Measurements from ENCODE around the gene ALDH2. TPM values are rescaled to one million over a fixed set of nuclear protein-coding genes. Genes with fewer than 3 reads are reported as not detected.

The ALDH2 gene
- total and polyA plus RNA-seq, 2 of the 8 experiments (the other 6 are each of a cell fraction or from before 2014, with no cell fraction given): 25.4 to 43.8 TPM

- no peak overlapping the region for H2AK5ac ChIP-seq (ENCODE audit: low read depth, low read length)
- no peak overlapping the region for H2BK12ac ChIP-seq (ENCODE audit: low read depth, low read length)
- H3K4me3 ChIP-seq (ENCODE audit: extremely low read depth in 1 of 4, insufficient read depth in 2 of 4, low read depth in 3 of 4, low read length in 4 of 4): no peak overlapping the region
- no peak overlapping the region for H2BK20ac ChIP-seq (ENCODE audit: low read length)
- ChIA-PET CTCF (ENCODE audit: partially characterized antibody) (interaction anchor here (0.6 to 11.1 kb wide), 6 partner anchors 14 to 47 kb away, joined by 3 to 90 read pairs (median 3); no protein-coding TSS in a partner anchor), POLR2A (ENCODE audit: partially characterized antibody) (interaction anchor here (0.6 to 2.4 kb wide), 5 partner anchors 11 to 190 kb away, joined by 3 to 5 read pairs (median 4); partner anchors contain the start of gene ALDH2)
- no peak overlapping the region for H4K5ac ChIP-seq (ENCODE audit: insufficient read length, low read depth, low read length)
- no peak overlapping the region for H2AFZ ChIP-seq (ENCODE audit: low read length)
- no peak overlapping the region for H3K23ac ChIP-seq (ENCODE audit: insufficient read length)
- WGBS, 2 experiments (ENCODE audit: extremely low coverage in 1 of 2, insufficient coverage in 1 of 2, insufficient read length in 1 of 2, insufficient replicate concordance in 2 of 2, low coverage in 1 of 2, low lambda C conversion rate in 2 of 2, missing lambda C conversion rate in 1 of 2): 91% methylated on average over 27 of the region's 27 CpGs; no CpG with 5 or more reads in 1 of the 2 experiments
- H4K91ac ChIP-seq (replicated peaks; ENCODE audit: insufficient read length, low read length): no peak overlapping the region
- H3K4ac ChIP-seq (replicated peaks; ENCODE audit: insufficient read length, low read depth, low read length): no peak overlapping the region
- no peak for DNase-seq (ENCODE audit: low read depth in 1 of 2, low spot score in 2 of 2)
- H2BK5ac ChIP-seq (ENCODE audit: low read depth, low read length): no peak overlapping the region
- H4K20me1 ChIP-seq (replicated peaks in 1 of 2; ENCODE audit: control insufficient read depth in 1 of 2, insufficient read depth in 2 of 2, low read length in 2 of 2): peaks cover 0 to 3% of the 10 kb centered on the region in 2 experiments
- no peak overlapping the region for H3K14ac ChIP-seq (ENCODE audit: insufficient read length)
- no peak overlapping the region for H4K8ac ChIP-seq (ENCODE audit: extremely low read depth, insufficient read depth, low read length)
- no peak overlapping the region for H3K27ac ChIP-seq (ENCODE audit: low read depth, low read length)
- H3K79me2 ChIP-seq (ENCODE audit: control insufficient read depth in 1 of 2, insufficient read depth in 2 of 2, low read length in 2 of 2): no peaks in the 10 kb centered on the region
- H3K18ac ChIP-seq (ENCODE audit: extremely low read depth, low read length): no peak overlapping the region
- no peaks in the 10 kb centered on the region for H3K23me2 ChIP-seq (ENCODE audit: low read depth, low read length)
- no peak overlapping the region for H3K9ac ChIP-seq (replicated peaks in 1 of 4; ENCODE audit: extremely low read depth in 1 of 4, low read depth in 3 of 4, low read length in 3 of 4)
- H3K4me2 ChIP-seq (ENCODE audit: insufficient read depth in 1 of 2, low read depth in 2 of 2, low read length in 2 of 2): no peak overlapping the region
- no peaks in the 10 kb centered on the region for H3K79me1 ChIP-seq (ENCODE audit: low read depth, low read length)
- H3K4me1 ChIP-seq (replicated peaks in 1 of 4; ENCODE audit: control insufficient read depth in 3 of 4, insufficient read depth in 4 of 4, low read length in 3 of 4): no peaks in the 10 kb centered on the region
- no peaks in the 10 kb centered on the region for H3K9me3 ChIP-seq (ENCODE audit: insufficient read depth in 2 of 2, low read depth in 1 of 2, low read length in 1 of 2)
- no peak for FAIRE-seq
- H3K36me3 ChIP-seq (ENCODE audit: control insufficient read depth in 2 of 4, insufficient read depth in 4 of 4, low read length in 3 of 4): peaks cover 3 to 23% (median 17%) of the 10 kb centered on the region in 4 experiments; a peak in 7 of 8 replicates
- no peak overlapping the region for H3K56ac ChIP-seq (replicated peaks; ENCODE audit: insufficient read length, low read depth, low read length)
- no peaks in the 10 kb centered on the region for H3K27me3 ChIP-seq (replicated peaks in 1 of 4; ENCODE audit: control insufficient read depth in 3 of 4, extremely low read depth in 1 of 4, insufficient read depth in 3 of 4, low read length in 3 of 4)
- H2BK15ac ChIP-seq (ENCODE audit: low read length): no peak overlapping the region
- H2BK120ac ChIP-seq (replicated peaks; ENCODE audit: low read depth, low read length): no peak overlapping the region
- no peak for TF ChIP-seq NRF1 (IDR thresholded peaks at IDR 0.05; ENCODE audit: low read depth, low read length)
- TF ChIP-seq GABPA (IDR thresholded peaks at IDR 0.05; ENCODE audit: borderline replicate concordance, insufficient read depth, low read length): no peak
- TF ChIP-seq USF2 (IDR thresholded peaks at IDR 0.05; ENCODE audit: low read length): no peak
- no peak for TF ChIP-seq RAD21 (IDR thresholded peaks at IDR 0.05 in 1 of 2, conservative IDR thresholded peaks at IDR 0.05 in 1 of 2; ENCODE audit: low read depth in 2 of 2, low read length in 2 of 2)
- TF ChIP-seq POU5F1 (IDR thresholded peaks at IDR 0.05; ENCODE audit: low read depth, low read length): no peak
- TF ChIP-seq ASH2L (IDR thresholded peaks at IDR 0.05; ENCODE audit: low read length): no peak
- no peak for TF ChIP-seq SRF (IDR thresholded peaks at IDR 0.05; ENCODE audit: low read depth, low read length)
- TF ChIP-seq BRCA1 (IDR thresholded peaks at IDR 0.05; ENCODE audit: low read depth, low read length): no peak
- TF ChIP-seq POLR2A (IDR thresholded peaks at IDR 0.05; ENCODE audit: control extremely low read depth in 1 of 2, low read depth in 2 of 2, low read length in 2 of 2): no peak
Measured at GRCh38 chr12:111792155-111792855, 25.6 kb downstream of the ALDH2 start.
